HepG2 (cell line): ENCODE results near the gene CTSZ. TPM values are rescaled to one million over a fixed set of nuclear protein-coding genes. Genes with fewer than 3 reads are reported as not detected.

Experiments used
- GTF2F1 ChIP-seq: fragments of 150-350 bp; IDR thresholded peaks from 2 replicates; pipeline ENCODE4 v1.6.1; 2014; ENCODE audit warnings: low read length
- HBP1 ChIP-seq: IDR thresholded peaks from 2 replicates; pipeline ENCODE4 v1.6.1; 2016; ENCODE audit warnings: low read depth, control low read depth
- JUNB ChIP-seq: sonication (generic); formaldehyde crosslinking; IDR thresholded peaks from 2 replicates; pipeline ENCODE4 v1.8.0; 2022; ENCODE audit warnings: missing genetic modification reagents, mild to moderate bottlenecking, borderline replicate concordance
- MAX ChIP-seq: IDR thresholded peaks from 2 replicates; pipeline ENCODE4 v1.6.1; 2012; ENCODE audit warnings: inconsistent platforms
- PHB2 ChIP-seq: fragments of 450-650 bp; IDR thresholded peaks from 2 replicates; pipeline ENCODE4 v1.6.1; 2018; ENCODE audit not compliant: partially characterized antibody
- PHF8 ChIP-seq: sonication (generic); formaldehyde crosslinking; IDR thresholded peaks from 2 replicates; pipeline ENCODE4 v1.5.0; 2020; ENCODE audit warnings: missing genetic modification reagents
- PRDM10 ChIP-seq: sonication (generic); formaldehyde crosslinking; IDR thresholded peaks from 2 replicates; pipeline ENCODE4 v1.4.0; 2020; ENCODE audit warnings: low read depth, missing genetic modification reagents
- UBTF ChIP-seq: sonication (generic); formaldehyde crosslinking; IDR thresholded peaks from 2 replicates; pipeline ENCODE4 v1.4.0; 2020; ENCODE audit warnings: mild to moderate bottlenecking, missing genetic modification reagents
- ZFP36L2 ChIP-seq: sonication (generic); formaldehyde crosslinking; IDR thresholded peaks from 2 replicates; pipeline ENCODE4 v1.4.0; 2020; ENCODE audit warnings: missing genetic modification reagents
- ZFX ChIP-seq: sonication (generic); formaldehyde crosslinking; IDR thresholded peaks from 2 replicates; pipeline ENCODE4 v1.4.0; 2020; ENCODE audit warnings: mild to moderate bottlenecking, low read depth, missing genetic modification reagents, moderate library complexity
- ZNF235 ChIP-seq: sonication (generic); formaldehyde crosslinking; IDR thresholded peaks from 2 replicates; pipeline ENCODE4 v1.8.1; 2023; ENCODE audit warnings: mild to moderate bottlenecking, missing genetic modification reagents, borderline replicate concordance
- ZNF281 ChIP-seq: sonication (generic); formaldehyde crosslinking; IDR thresholded peaks from 2 replicates; pipeline ENCODE4 v1.4.0; 2020; ENCODE audit warnings: missing genetic modification reagents, borderline replicate concordance
- ZNF503 ChIP-seq: sonication (generic); formaldehyde crosslinking; IDR thresholded peaks from 2 replicates; pipeline ENCODE4 v1.4.0; 2020; ENCODE audit warnings: missing genetic modification reagents
- ZNF562 ChIP-seq: sonication (generic); formaldehyde crosslinking; IDR thresholded peaks from 2 replicates; pipeline ENCODE4 v1.8.0; 2022; ENCODE audit warnings: missing genetic modification reagents, borderline replicate concordance
- ZNF674 ChIP-seq: sonication (generic); formaldehyde crosslinking; IDR thresholded peaks from 2 replicates; pipeline ENCODE4 v1.5.0; 2020; ENCODE audit warnings: low read depth, mild to moderate bottlenecking, missing genetic modification reagents
- ZNF749 ChIP-seq: sonication (generic); formaldehyde crosslinking; IDR thresholded peaks from 2 replicates; pipeline ENCODE4 v1.8.0; 2022; ENCODE audit warnings: mild to moderate bottlenecking, missing genetic modification reagents, moderate library complexity, borderline replicate concordance
- polyA plus RNA-seq, 8 experiments: library from polyadenylated mRNA; depleted of rRNA in 3 of 8; stranded (reverse) in 7 of 8; unstranded in 1 of 8; fragments of >200 nt; fragmentation: Illumina TruSeq in 4 of 8; extraction: Trizol in 4 of 8; gene quantifications; 2 replicates each; pipeline versions ENCODE4 v1.2.1 to v1.2.3, GENCODE V29; 2011 to 2016; ENCODE audit warnings: low read depth in 4 of 8, missing spikeins in 1 of 8, mixed read lengths in 1 of 8; ENCODE audit not compliant: insufficient read depth in 1 of 8
- total RNA-seq, 5 experiments: library from RNA; depleted of rRNA; stranded (reverse); fragments of >200 nt; fragmentation: Illumina TruSeq; extraction: Trizol; gene quantifications; 2 replicates each; pipeline ENCODE4 v1.2.3, GENCODE V29; 2016; ENCODE audit warnings: low read depth in 1 of 5

The CTSZ gene
- total and polyA plus RNA-seq, 2 of the 13 experiments (the other 11 are each of a cell fraction or from before 2014, with no cell fraction given): 0.33 TPM; not detected in 1

GRCh38 chr20:58995461-58996225 lies 11.4 kb downstream of the CTSZ start (continued):
- peak; percentile 60; the same call in 1 of the 2 replicates for TF ChIP-seq ZNF281
- no peak for TF ChIP-seq ZNF235 (CRISPR knock-in tag)
- no peak for TF ChIP-seq UBTF
- TF ChIP-seq ZNF749: no peak; the same call in 1 of the 2 replicates
- TF ChIP-seq MAX: no peak; the same call in none of the 2 replicates
- peak; percentile 59; the same call in 1 of the 2 replicates for TF ChIP-seq ZNF503 (CRISPR knock-in tag)
- TF ChIP-seq ZNF674 (CRISPR knock-in tag): no peak
- TF ChIP-seq PHF8 (CRISPR knock-in tag): no peak
- no peak for TF ChIP-seq HBP1 (CRISPR knock-in tag)
- TF ChIP-seq ZFP36L2: no peak
- TF ChIP-seq ZNF562 (CRISPR knock-in tag): no peak
- no peak for TF ChIP-seq PHB2
- TF ChIP-seq GTF2F1: no peak
- TF ChIP-seq JUNB: no peak
- no peak; the same call in 1 of the 2 replicates for TF ChIP-seq PRDM10 (CRISPR knock-in tag)
- no peak for TF ChIP-seq ZFX (CRISPR knock-in tag)
